GM23248 (cell line): ENCODE data around the gene CEACAM3. TPM values are rescaled to one million over a fixed set of nuclear protein-coding genes. Genes with fewer than 3 reads are reported as not detected.

Experiments used
- DNase-seq: peaks from one replicate; pipeline ENCODE4 v3.0.0-alpha.2; 2015
- H2AFZ ChIP-seq: fragments of 200-600 bp; sonication (generic); 2 replicates; pipeline ENCODE4 v1.6.1; 2016; ENCODE audit warnings: antibody characterized with exemption
- H3F3A ChIP-seq: fragments of 200-600 bp; sonication (generic); 2 replicates; pipeline ENCODE4 v1.6.1; 2016; ENCODE audit warnings: mild to moderate bottlenecking, antibody characterized with exemption, mixed run types; ENCODE audit not compliant: insufficient read depth
- H3K27ac ChIP-seq: fragments of 200-600 bp; sonication (generic); 2 replicates; pipeline ENCODE4 v1.5.1; 2016; ENCODE audit warnings: mild to moderate bottlenecking
- H3K27me3 ChIP-seq: fragments of 200-600 bp; sonication (generic); replicated peaks from 2 replicates; pipeline ENCODE4 v1.6.1; 2016; ENCODE audit warnings: mild to moderate bottlenecking; ENCODE audit not compliant: insufficient read depth
- H3K36me3 ChIP-seq: fragments of 200-600 bp; sonication (generic); 2 replicates; pipeline ENCODE4 v1.6.1; 2016; ENCODE audit warnings: low read depth, mild to moderate bottlenecking
- H3K4me1 ChIP-seq: fragments of 200-600 bp; sonication (generic); 2 replicates; pipeline ENCODE4 v1.6.1; 2016; ENCODE audit warnings: mild to moderate bottlenecking; ENCODE audit not compliant: insufficient read depth
- H3K4me2 ChIP-seq: fragments of 200-600 bp; sonication (generic); one replicate; pipeline ENCODE4 v1.6.1; 2016; ENCODE audit warnings: mild to moderate bottlenecking; ENCODE audit not compliant: unreplicated experiment
- H3K4me3 ChIP-seq: fragments of 200-600 bp; sonication (generic); 2 replicates; pipeline ENCODE4 v1.5.1; 2016; ENCODE audit warnings: mild to moderate bottlenecking
- H3K79me2 ChIP-seq: fragments of 200-600 bp; sonication (generic); 2 replicates; pipeline ENCODE4 v1.6.1; 2016; ENCODE audit warnings: mild to moderate bottlenecking; ENCODE audit not compliant: insufficient read depth
- H3K9ac ChIP-seq: fragments of 200-600 bp; sonication (generic); 2 replicates; pipeline ENCODE4 v1.6.1; 2016; ENCODE audit warnings: mild to moderate bottlenecking
- H3K9me2 ChIP-seq: fragments of 200-600 bp; sonication (generic); 2 replicates; pipeline ENCODE4 v1.6.1; 2016; ENCODE audit warnings: mixed run types, mild to moderate bottlenecking, moderate library complexity; ENCODE audit not compliant: insufficient read depth
- H3K9me3 ChIP-seq: fragments of 200-600 bp; sonication (generic); one replicate; pipeline ENCODE4 v1.6.1; 2017; ENCODE audit warnings: low read depth
- H4K20me1 ChIP-seq: fragments of 200-600 bp; sonication (generic); 2 replicates; pipeline ENCODE4 v1.6.0; 2016; ENCODE audit not compliant: insufficient read depth
- EZH2 ChIP-seq: fragments of 200-600 bp; sonication (generic); IDR thresholded peaks from 2 replicates; pipeline ENCODE4 v1.6.1; 2018; ENCODE audit warnings: antibody characterized with exemption, mild to moderate bottlenecking; ENCODE audit not compliant: insufficient read depth, poor library complexity, severe bottlenecking
- EZH2phosphoT487 ChIP-seq: fragments of 200-600 bp; sonication (generic); IDR thresholded peaks from 2 replicates; pipeline ENCODE4 v1.6.1; 2018; ENCODE audit warnings: antibody characterized with exemption, moderate library complexity, mild to moderate bottlenecking, low read depth; ENCODE audit not compliant: insufficient read depth
- WGBS, 2 experiments: methylation state at CpG; one replicate each; pipeline ENCODE4 v1.1.6; 2015 to 2017; ENCODE audit warnings: low lambda C conversion rate in 2 of 2, low coverage in 1 of 2; ENCODE audit errors: missing lambda C conversion rate in 2 of 2; 5-methylcytosine and 5-hydroxymethylcytosine counted together
- in situ Hi-C: fragments of 300-500 bp; cut with MboI; formaldehyde crosslinking; loops from 2 replicates; pipeline ENCODE4 v1.15.0; 2020
- polyA plus RNA-seq: library from polyadenylated mRNA; unstranded; fragments of >200 nt; fragmentation: Nextera tagmentation; extraction: Ambion mirVana; gene quantifications from 2 replicates; pipeline ENCODE4 v1.2.1, GENCODE V29; 2016
- total RNA-seq: library from RNA; depleted of rRNA; stranded (reverse); fragments of >200 nt; shearing (Covaris generic); gene quantifications from 2 replicates; pipeline ENCODE4 v1.2.3, GENCODE V29; 2014

Gene CEACAM3
- total and polyA plus RNA-seq, 2 experiments from 2014 or later = not detected

DNA sequence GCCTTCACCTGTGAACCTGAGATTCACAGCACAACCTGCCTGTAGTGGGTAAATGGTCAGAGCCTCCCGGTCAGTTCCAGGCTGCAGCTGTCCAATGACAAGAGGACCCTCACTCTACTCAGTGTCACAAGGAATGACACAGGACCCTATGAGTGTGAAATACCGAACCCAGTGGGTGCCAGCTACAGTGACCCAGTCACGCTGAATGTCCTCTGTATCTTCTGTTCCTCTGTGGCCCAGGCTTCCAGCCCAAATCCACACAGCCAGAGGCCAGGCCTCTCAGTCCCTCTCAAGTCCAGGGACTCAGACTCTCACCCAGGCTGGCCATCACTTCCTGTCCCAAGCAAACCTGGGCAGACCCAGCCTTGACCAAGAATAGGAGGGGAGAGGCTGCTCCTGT is 10.8 kb downstream of the CEACAM3 start:
- H3K9ac ChIP-seq = no peak overlapping the region
- in situ Hi-C loops = no loop called here
- no peaks in the 10 kb centered on the region for H3K9me3 ChIP-seq
- H2AFZ ChIP-seq = no peak overlapping the region
- H3K27me3 ChIP-seq = peaks cover 5% of the 10 kb centered on the region; the same call in 1 of the 2 replicates
- H3K4me2 ChIP-seq = no peak overlapping the region
- no peaks in the 10 kb centered on the region for H3K9me2 ChIP-seq
- H3K36me3 ChIP-seq = no peaks in the 10 kb centered on the region
- H3K27ac ChIP-seq = no peak overlapping the region
- TF ChIP-seq EZH2phosphoT487 = no peak
- H3K4me1 ChIP-seq = no peaks in the 10 kb centered on the region
- whole genome bisulfite sequencing, 2 experiments = 47 to 51% methylated on average over 3 of the region's 3 CpGs
- no peaks in the 10 kb centered on the region for H4K20me1 ChIP-seq
- H3F3A ChIP-seq = no peaks in the 10 kb centered on the region
- no peaks in the 10 kb centered on the region for H3K79me2 ChIP-seq
- no peak overlapping the region for H3K4me3 ChIP-seq
- no peak for DNase-seq

DNA sequence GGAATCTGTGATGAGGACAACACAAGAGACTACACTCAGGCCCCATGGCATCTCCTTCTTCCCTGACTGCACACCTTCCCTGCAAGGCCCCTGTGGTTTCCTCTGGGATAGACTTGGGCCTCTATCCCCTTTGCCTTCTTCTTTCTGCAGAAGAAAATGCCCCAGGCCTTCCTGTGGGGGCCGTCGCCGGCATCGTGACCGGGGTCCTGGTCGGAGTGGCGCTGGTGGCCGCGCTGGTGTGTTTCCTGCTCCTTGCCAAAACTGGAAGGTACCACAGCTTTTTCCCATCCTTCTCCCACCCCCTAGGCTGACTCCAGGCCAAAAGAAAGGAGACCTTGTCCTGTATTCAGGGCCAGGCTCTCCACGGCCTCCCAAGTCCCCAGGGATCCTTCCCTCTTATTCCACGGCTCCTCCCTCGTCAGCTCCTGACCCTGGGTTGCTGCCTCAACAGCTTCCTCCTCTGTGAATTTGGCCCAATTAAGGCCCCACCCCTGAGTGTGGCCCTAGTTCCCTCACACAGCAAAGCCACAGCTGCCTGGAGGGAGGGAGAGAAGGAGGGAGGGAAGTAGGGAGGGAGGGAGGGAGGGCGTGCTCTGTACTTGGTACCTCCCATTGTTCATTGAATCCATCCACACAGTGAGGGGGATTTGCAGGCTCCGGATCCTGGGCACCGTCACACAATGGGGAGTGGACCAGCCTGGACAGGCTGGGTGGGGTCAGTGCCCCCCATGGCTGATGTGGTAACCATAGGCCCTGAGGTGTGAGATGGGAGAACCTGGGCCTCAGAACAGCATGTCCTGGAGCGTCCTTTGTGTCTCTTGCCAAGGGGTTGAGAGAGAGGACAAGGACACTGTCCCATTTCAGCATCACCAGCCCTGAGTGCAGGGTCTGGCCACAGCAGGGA is 12.5 kb downstream of the CEACAM3 start:
- H3K9me3 ChIP-seq = no peaks in the 10 kb centered on the region
- no peaks in the 10 kb centered on the region for H3K9me2 ChIP-seq
- H3K4me1 ChIP-seq = no peaks in the 10 kb centered on the region
- no peaks in the 10 kb centered on the region for H3K36me3 ChIP-seq
- no peaks in the 10 kb centered on the region for H3F3A ChIP-seq
- H3K27ac ChIP-seq = no peak overlapping the region
- no peaks in the 10 kb centered on the region for H4K20me1 ChIP-seq
- no peak overlapping the region for H3K4me2 ChIP-seq
- no peak overlapping the region for H3K4me3 ChIP-seq
- no peak for DNase-seq
- no peaks in the 10 kb centered on the region for H3K79me2 ChIP-seq
- in situ Hi-C loops = no loop called here
- H3K9ac ChIP-seq = no peak overlapping the region
- 48 to 50% methylated on average over 15 to 16 of the region's 16 CpGs for WGBS, 2 experiments
- no peak overlapping the region for H2AFZ ChIP-seq
- TF ChIP-seq EZH2 (no peak), EZH2phosphoT487 (no peak)
- peaks cover 5% of the 10 kb centered on the region; the same call in 1 of the 2 replicates for H3K27me3 ChIP-seq

DNA sequence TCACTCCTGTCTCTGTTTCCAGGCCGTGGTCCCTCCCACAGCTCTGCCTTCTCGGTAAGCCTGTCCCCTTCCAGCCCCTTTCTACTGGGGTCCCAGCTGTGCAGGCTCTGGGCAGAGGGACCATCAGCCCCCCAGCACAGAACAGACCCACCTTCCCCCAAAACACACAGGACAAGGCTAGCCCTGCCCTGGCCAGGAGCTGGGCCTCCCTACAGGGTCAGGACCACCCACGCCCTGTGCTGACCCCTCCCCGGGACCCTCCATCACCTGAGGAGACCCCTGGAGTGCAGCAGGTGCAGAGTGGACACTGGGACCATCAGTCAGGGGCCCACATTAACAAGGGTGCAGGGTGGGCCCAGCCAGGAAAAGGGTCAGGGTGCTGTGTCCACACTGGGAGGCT is 13.9 kb downstream of the CEACAM3 start:
- H3K9me3 ChIP-seq = no peaks in the 10 kb centered on the region
- no peaks in the 10 kb centered on the region for H3K9me2 ChIP-seq
- H3K9ac ChIP-seq = no peak overlapping the region
- TF ChIP-seq EZH2 (no peak), EZH2phosphoT487 (no peak)
- no peaks in the 10 kb centered on the region for H3K27me3 ChIP-seq
- no peaks in the 10 kb centered on the region for H3F3A ChIP-seq
- H3K4me2 ChIP-seq = no peak overlapping the region
- 6 to 14% methylated on average over 4 of the region's 4 CpGs for WGBS, 2 experiments
- H3K4me3 ChIP-seq = no peak overlapping the region
- H4K20me1 ChIP-seq = no peaks in the 10 kb centered on the region
- no peaks in the 10 kb centered on the region for H3K4me1 ChIP-seq
- H3K36me3 ChIP-seq = no peaks in the 10 kb centered on the region
- no peak overlapping the region for H2AFZ ChIP-seq
- H3K27ac ChIP-seq = no peak overlapping the region
- no peak for DNase-seq
- H3K79me2 ChIP-seq = no peaks in the 10 kb centered on the region
- in situ Hi-C loops = no loop called here

DNA sequence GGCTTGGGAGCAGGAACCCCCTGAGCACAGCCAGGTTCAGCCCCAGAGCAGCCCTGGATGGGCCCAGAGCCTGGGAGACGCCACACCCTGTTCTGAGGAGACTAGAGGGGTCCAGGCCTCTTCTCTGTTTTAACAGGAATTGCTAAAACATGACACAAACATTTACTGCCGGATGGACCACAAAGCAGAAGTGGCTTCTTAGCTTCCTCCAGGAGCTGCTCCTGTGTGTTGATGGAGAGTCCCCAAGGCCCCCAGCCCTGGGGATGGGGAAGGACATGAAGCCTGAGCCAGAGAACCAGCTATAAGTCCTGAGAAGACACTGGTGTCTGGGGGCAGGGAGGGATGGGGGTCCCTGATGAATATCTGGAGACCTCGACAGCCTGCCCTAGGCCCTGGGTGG is 14.6 kb downstream of the CEACAM3 start:
- no peak overlapping the region for H3K4me3 ChIP-seq
- H3K4me1 ChIP-seq = no peaks in the 10 kb centered on the region
- H3K4me2 ChIP-seq = no peak overlapping the region
- no peaks in the 10 kb centered on the region for H3K79me2 ChIP-seq
- no peak overlapping the region for H3K9ac ChIP-seq
- no peaks in the 10 kb centered on the region for H3F3A ChIP-seq
- DNase-seq = no peak
- in situ Hi-C loops = no loop called here
- H3K36me3 ChIP-seq = no peaks in the 10 kb centered on the region
- no peak for TF ChIP-seq EZH2phosphoT487
- TF ChIP-seq EZH2 = no peak
- H3K9me3 ChIP-seq = no peaks in the 10 kb centered on the region
- H3K27ac ChIP-seq = no peak overlapping the region
- no peaks in the 10 kb centered on the region for H4K20me1 ChIP-seq
- H3K9me2 ChIP-seq = no peaks in the 10 kb centered on the region
- no peak overlapping the region for H2AFZ ChIP-seq
- H3K27me3 ChIP-seq = no peaks in the 10 kb centered on the region
- 28 to 30% methylated on average over 3 of the region's 3 CpGs for WGBS, 2 experiments
